ENCODE measurements around the gene RHOBTB1. TPM values are rescaled to one million over a fixed set of nuclear protein-coding genes. Genes with fewer than 3 reads are reported as not detected.

The RHOBTB1 gene
- total RNA-seq, 1 donor from 2014 or later = 15.8 TPM

GRCh38 chr10:60963441-60964256 is 19.7 kb upstream of the RHOBTB1 start:
- no peak overlapping the region for H3K27ac Mint-ChIP-seq (ENCODE audit: unreplicated experiment)
- peaks cover 6% of the 10 kb centered on the region for H3K4me1 Mint-ChIP-seq
- no peak for TF ChIP-seq CTCF (conservative IDR thresholded peaks at IDR 0.05)
- no peak for DNase-seq (ENCODE audit: low read depth, low spot score)
- no peaks in the 10 kb centered on the region for H3K27me3 Mint-ChIP-seq (ENCODE audit: low read depth)
- H3K4me3 Mint-ChIP-seq = no peak overlapping the region
- no peaks in the 10 kb centered on the region for H3K36me3 Mint-ChIP-seq (ENCODE audit: low read depth)
- H3K9me3 Mint-ChIP-seq = no peaks in the 10 kb centered on the region

GRCh38 chr10:60962946-60963345 is 19.0 kb upstream of the RHOBTB1 start:
- H3K4me1 Mint-ChIP-seq = peaks cover 6% of the 10 kb centered on the region
- H3K36me3 Mint-ChIP-seq (ENCODE audit: low read depth) = no peaks in the 10 kb centered on the region
- no peaks in the 10 kb centered on the region for H3K9me3 Mint-ChIP-seq
- TF ChIP-seq CTCF (conservative IDR thresholded peaks at IDR 0.05) = no peak
- no peaks in the 10 kb centered on the region for H3K27me3 Mint-ChIP-seq (ENCODE audit: low read depth)
- DNase-seq (ENCODE audit: low read depth, low spot score) = no peak
- H3K4me3 Mint-ChIP-seq = no peak overlapping the region
- H3K27ac Mint-ChIP-seq (ENCODE audit: unreplicated experiment) = no peak overlapping the region

- Mint-ChIP-seq H3K27ac (ENCODE audit: unreplicated experiment) (no peak overlapping the region), H3K9me3 (no peaks in the 10 kb centered on the region), H3K4me3 (no peak overlapping the region), H3K27me3 (ENCODE audit: low read depth) (no peaks in the 10 kb centered on the region), H3K36me3 (ENCODE audit: low read depth) (no peaks in the 10 kb centered on the region), H3K4me1 (peaks cover 6% of the 10 kb centered on the region)
- TF ChIP-seq CTCF (conservative IDR thresholded peaks at IDR 0.05) = no peak
- no peak for DNase-seq (ENCODE audit: low read depth, low spot score)
Observed at GRCh38 chr10:60960913-60961312, 16.9 kb upstream of the RHOBTB1 start.

GRCh38 chr10:60960031-60960430 is 16.0 kb upstream of the RHOBTB1 start:
- TF ChIP-seq CTCF (conservative IDR thresholded peaks at IDR 0.05) = no peak
- no peaks in the 10 kb centered on the region for H3K9me3 Mint-ChIP-seq
- no peak for DNase-seq (ENCODE audit: low read depth, low spot score)
- H3K27me3 Mint-ChIP-seq (ENCODE audit: low read depth) = no peaks in the 10 kb centered on the region
- no peaks in the 10 kb centered on the region for H3K36me3 Mint-ChIP-seq (ENCODE audit: low read depth)
- peaks cover 6% of the 10 kb centered on the region for H3K4me1 Mint-ChIP-seq
- H3K27ac Mint-ChIP-seq (ENCODE audit: unreplicated experiment) = no peak overlapping the region
- no peak overlapping the region for H3K4me3 Mint-ChIP-seq

- TF ChIP-seq CTCF (conservative IDR thresholded peaks at IDR 0.05) = no peak
- no peak overlapping the region for H3K27ac Mint-ChIP-seq (ENCODE audit: unreplicated experiment)
- no peaks in the 10 kb centered on the region for H3K9me3 Mint-ChIP-seq
- no peaks in the 10 kb centered on the region for H3K36me3 Mint-ChIP-seq (ENCODE audit: low read depth)
- H3K4me3 Mint-ChIP-seq = no peak overlapping the region
- peaks cover 4% of the 10 kb centered on the region for H3K4me1 Mint-ChIP-seq
- no peak for DNase-seq (ENCODE audit: low read depth, low spot score)
- H3K27me3 Mint-ChIP-seq (ENCODE audit: low read depth) = no peaks in the 10 kb centered on the region
Observed at GRCh38 chr10:60958892-60959601, 15.1 kb upstream of the RHOBTB1 start.
